Fibroblast of skin of left biceps (primary cell): ENCODE data around the gene KCTD1.

Experiments used
- DNase-seq, 2 experiments: peaks; one replicate each; pipeline ENCODE4 v3.0.0-alpha.2; 2013; ENCODE audit warnings: low read depth in 2 of 2

The KCTD1 gene

GRCh38 chr18:26548415-26549262, at the start of gene KCTD1:
KCTD1 (minus strand) TSS chr18:26548553; CDS start chr18:26548536, 17 bp downstream.
- peak; percentile 66 to 70 for DNase-seq

DNA sequence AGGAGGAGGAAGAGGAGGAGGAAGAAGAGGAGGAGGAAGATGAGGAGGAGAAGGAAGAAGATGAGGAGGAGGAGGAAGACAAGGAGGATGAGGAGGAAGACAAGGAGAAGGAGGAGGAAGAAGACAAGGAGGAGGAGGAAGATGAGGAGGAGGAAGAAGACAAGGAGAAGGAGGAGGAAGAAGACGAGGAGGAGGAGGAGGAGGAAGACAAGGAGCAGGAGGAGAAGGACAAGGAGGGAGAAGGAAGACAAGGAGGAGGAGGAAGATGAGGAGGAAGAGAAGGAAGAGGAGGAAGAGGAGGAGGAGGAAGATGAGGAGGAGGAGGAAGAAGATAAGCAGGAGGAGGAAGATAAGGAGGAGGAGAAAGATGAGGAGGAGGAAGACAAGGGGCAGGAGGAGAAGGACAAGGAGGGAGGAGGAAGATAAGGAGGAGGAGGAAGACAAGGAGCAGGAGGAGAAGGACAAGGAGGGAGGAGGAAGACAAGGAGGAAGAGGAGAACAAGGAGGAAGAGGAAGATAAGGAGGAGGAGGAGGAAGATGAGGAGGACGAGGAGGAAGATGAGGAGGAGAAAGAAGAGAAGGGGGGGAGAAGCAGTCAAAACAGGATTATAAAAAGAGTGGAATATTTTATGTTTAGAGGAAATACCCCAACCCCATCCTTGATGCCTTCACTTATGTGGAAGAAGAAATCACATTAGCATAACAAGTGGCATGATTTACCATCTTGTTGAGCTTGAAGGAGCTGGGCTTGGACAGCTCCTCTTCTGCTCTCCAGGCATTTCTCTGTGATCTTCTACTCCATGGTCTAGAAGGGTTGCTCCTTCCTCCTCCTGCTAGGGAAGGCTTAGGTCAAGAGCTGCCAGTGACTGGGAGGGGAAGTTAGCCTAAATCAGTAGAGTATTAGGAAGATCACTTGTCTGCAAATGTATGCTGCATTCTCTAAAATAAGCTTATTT, 45.3 kb upstream of the KCTD1 start:
- DNase-seq = no peak

GRCh38 chr18:26584745-26585144, 36.4 kb upstream of the KCTD1 start:
- no peak for DNase-seq

DNA sequence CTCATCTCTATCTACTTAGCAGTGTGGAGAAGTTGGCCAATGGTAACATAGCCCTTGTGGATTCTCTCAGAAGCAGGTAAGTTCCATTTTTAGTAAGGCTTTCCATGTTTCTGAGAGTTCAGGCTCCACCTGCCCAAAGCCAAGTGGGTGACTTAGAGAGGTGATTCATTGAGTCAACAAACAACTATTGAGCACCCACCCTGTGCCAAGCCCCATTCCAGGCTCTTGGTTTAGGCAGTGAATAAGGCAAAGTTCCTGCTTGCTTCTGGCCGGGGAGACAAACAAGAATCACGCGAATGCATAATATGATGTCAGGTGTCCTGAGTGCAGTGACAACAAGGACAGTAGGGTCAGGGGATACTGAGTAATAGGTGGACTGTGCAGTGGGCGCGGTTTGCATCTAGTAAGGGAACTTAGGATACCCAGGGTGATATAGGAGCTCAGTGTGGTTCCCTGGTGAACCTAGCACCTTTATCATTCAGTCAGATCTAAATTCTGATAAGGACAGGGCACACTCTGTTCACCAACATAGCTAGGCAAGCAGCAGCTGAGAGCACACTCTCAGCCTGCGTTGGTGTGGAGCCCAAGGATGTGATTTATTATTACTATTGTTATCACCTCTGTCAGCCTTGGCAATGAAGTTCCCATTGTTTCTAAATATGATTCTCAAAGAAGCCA, 31.7 kb upstream of the KCTD1 start:
- DNase-seq = no peak

GRCh38 chr18:26575865-26576217, 27.5 kb upstream of the KCTD1 start:
- no peak for DNase-seq

DNA sequence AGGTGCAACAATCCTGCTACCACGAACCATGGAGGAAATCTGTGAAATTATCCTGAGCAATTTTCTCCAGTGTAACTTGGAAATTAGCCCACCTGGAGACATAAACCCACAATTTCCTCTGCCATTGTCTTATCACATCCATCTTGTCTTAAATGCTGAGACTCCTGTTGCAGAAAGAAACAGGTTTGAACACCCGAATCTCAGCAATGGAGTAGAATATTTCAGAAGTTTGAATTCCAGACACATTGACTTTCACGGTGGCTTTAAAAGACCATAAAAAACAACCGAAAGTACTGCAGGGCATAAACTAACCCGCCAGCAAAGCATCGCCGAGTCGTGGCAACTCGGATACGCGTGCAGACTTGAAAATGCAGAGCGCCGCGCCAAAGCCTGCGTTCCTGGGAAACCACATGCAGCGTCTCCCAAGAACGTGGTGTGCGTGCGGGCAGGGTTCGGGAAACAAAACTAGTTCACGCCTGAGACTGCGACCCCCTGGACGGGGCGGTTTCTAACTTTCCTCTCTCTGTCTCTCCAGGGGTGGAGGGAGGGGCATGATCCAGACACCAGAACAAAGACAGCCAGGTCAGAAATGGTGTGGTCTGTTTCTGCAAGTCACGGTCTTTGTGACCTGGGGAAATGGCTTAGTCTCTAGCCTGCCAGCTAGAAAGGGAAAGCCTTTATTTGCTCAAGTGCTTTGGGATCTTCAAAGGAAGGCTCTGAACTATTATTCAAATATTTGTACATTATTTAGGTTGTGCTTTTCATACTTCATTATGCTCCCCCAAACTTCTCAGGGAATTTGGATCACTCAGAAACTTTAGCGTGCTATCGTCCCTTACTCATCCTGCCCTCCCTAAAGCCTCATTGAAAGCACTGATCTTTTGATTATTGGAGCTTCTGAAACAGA, 26.9 kb upstream of the KCTD1 start:
- peak; percentile 9 to 15 for DNase-seq

DNA sequence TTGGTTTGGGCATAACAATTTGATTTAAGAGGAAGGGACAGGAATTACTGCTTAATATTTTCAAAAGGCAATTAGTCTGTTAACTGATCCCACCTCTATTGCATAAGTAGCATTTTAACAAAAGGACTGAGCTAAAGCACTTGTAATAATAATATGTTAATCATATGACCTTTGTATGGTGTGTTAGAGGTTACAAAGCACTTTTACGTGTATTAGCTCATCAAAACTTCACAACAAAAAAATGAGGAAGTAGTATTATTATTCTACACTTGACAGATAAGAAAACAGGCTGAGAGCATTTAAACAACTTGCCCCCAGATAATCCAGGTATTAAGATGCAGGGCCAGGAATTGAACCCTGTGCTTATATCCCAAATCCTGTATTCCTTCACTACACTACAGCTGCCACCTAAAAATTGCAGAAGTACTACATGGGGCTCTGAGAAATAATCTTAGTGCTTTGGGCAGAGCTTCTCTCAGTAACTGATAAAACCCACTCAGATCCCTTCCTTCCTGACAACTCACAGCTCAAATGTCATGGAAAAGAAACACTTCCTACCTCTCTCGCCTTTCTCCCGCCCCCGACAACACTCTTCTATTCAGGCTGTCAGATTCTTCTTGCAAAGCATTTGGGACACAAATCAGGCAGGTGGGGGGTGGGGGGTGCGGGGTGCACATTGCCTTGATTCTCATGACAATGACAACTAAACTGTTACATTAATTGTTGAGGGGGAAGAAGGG, 20.7 kb upstream of the KCTD1 start:
- no peak for DNase-seq

DNA sequence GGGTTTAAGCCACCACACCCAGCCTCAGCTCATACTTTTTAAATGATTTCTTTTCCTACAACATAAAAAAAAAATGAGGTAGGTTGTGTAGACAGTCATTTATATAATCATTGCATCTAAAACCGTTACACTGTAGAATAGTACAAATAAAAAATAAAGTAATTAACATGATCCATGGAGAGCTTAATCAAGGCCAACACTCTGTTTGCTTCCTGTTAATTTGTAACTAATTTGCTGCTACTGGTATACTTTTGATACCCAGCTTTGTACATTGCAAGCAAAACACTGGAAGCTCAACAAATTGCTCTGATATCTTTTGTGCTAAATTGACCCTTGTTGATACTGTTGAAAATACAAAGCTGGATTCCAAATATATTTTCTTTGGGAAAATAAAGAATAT, 20.2 kb upstream of the KCTD1 start:
- no peak for DNase-seq

DNA sequence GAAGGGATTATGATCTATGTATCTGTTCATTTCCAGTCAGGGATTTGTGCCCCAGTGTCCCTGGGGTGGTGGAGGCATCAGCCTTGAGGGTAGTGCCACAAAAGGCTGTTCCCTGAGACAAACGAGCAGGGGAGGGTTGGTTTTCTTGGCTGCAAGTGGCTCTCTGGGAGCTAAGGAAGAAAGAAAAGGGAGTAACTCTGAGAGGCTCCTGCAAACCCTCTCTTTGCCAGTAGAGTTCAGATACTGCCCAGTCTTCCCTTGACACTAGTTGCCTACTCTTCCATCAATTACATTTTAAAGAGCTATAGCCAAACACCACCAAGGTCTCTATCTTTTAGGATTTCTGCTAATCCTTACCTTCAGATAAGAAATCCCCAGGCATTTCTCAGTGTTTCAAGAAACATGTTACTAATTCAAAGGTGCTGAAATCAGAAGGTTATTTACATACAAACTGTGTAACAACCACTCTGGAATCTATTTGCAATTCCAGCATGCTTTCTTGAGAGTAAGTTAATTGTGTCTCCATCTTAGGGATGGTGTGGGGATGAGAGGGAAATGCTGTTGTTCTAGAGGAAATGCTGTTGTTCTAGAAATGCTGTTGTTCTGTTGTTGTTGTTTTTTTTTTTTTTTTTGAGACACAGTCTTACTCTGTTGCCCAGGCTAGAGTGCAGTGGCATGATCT, 18.7 kb upstream of the KCTD1 start:
- no peak for DNase-seq

- DNase-seq = no peak
Measured at GRCh38 chr18:26565514-26565913, 17.2 kb upstream of the KCTD1 start.

DNA sequence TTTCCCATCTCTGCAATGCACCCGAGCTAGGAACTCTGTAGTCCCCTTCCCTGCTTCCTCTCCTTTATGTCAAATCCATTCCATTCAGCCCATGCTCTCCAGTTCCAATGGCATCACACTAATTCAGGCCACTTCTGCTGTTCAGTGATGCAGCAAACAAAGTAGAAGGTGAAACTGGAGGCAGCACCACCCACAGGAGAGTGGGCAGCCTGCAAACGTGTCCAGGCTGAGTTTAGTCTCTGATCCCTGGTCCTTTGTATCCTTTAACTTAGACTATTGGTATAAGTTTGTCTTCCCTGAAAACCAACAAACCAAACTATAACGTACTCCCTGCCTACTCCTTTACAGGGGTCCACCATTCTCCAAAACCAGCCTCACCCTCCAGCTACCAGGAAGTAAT, 14.7 kb upstream of the KCTD1 start:
- DNase-seq = no peak

DNA sequence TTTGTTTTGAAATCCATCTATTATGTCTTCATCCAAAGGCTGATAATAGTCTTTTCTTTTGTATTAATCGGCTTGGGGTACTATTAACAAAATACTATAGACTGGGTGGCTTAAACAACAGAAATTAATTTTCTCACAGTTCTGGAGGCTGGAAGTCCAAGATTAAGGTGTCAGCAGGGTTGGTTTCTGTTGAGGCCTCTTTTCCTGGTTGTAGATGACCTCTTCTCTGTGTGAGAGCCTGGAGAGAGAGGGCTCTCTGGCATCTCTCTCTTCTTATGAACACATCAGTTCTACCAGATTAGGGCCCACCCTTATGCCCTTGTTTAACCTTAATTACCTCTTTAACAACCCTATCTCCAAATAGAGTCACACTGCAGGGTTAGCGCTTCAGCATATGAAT, 14.2 kb upstream of the KCTD1 start:
- DNase-seq = no peak

DNA sequence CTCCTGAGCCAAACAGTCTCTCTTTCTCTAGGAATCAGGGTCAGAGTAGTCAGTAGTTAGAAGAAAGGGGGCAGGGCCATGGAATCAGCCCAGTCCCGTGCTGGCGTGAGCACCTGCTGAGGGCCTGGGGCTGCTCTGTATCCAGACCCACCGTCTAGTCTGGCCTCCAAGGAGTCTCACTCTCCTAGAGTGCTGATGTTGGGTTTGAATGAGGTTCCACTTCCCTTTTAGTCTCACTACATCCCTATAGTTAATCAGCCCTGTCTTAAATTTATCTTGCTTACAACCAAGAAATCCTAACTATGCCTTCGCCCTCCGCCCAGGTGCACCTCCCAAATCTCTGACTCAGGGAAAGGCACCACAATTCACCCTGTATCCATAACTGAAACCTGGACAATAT, 13.4 kb upstream of the KCTD1 start:
- DNase-seq = no peak

DNA sequence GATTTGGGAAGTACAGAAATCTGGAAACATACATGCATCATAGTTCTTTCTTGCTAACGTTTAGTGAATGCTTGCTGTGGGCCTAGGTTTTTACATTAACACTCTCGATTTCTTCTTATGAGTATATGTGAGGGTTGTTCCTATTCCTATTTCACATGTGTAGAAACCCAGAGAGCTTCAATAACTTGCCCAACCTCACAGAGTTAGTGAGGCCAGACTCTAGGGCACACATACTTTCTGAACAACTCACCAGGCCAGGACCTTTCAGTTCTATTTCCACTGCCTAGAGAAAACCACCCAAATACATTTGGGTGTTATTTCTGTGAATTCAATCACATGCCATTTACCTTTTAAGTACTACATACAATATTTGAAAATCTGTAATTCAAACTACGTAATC, 8.2 kb upstream of the KCTD1 start:
- no peak for DNase-seq

DNA sequence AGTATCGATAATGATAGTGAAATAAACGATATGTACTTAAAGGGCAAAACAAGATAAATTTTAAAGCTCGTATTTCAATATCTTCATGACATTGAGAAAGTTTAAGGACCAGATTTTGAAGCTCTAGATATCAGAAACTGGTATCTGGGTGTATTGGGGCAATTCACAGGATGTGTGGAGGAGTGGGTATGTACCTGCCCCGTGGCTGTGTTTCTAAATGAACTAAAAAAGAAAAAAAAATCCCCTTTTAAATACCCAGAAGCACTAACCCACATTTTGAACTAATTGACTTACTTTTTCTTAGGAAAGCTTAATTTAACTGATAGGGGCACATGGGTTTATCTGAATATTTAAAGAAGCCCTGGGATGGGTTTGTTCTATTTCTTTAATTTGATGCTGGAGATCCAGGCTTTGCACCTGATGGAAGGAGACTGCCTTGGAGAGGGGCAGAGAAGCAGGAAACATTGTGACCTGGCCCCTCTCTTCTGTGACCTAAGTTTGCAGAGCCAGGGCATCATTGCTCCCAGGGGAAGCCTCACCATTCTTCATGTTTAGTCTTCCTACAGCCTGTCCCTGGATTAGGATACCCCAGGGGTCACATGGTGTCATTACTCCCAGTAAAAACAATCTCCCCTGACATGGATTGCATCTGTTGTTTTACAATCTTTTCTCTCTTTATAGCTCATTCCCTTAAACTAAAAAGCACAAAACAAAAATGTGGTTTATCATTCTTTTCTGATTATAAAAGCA, 7.6 kb upstream of the KCTD1 start:
- no peak for DNase-seq

DNA sequence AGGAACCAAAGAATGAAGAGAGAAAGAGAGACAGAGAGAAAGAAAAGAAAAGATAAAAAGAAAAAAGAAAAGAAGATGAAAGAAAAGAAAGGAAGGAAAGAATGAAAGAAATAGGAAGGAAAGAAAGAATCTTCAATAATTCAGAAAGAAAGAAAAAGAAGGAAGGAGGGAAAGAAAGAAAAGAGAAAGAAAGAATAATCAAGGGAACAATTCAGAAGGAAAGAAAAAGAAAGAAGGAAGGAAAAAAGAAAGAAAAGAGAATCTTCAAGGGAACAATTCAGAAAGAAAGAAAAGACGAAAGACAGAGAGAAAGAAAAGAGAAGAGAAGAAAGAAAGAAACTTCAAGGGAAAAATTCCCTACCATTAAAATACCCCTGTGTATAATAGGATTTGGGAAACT, 5.6 kb upstream of the KCTD1 start:
- no peak for DNase-seq

- no peak for DNase-seq
Measured at GRCh38 chr18:26551695-26552081, 3.3 kb upstream of the KCTD1 start.

DNA sequence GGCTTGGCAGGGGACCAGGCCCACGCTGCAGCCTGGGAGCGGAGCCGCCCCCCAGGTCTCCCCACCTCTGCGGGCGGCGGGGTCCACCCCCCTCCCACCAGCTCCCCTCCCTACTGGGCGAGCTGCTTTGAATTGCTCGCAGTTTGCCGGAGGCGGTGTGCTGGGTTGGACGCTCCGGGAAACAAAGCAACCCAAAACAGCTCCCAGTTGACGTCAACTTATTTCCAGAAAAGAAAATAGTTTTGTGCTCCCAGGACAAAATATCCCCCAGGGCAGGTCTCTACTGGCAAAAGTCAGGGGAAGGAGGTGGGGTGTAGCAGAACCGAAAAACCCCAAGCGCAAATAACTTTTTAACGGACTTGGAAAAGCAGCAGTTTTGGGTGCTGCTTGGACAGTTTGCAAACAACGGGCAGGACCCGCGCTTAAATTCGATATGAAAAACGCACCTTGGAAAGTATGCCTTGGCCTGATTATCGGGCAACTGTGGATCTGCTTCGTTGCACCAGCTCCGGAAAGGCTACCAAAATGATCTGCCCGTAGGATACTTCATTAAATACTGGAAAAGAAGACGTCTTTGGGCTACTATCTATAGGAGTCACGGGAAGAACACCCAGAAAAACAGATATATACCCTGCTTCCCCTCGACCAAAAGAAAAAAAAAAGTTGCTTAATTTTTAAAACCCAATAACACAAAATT, 2.8 kb upstream of the KCTD1 start:
- DNase-seq = no peak
